GM19452 (cell line): Measurements from ENCODE around the gene FRMD7.

Experiments
- ATAC-seq: cut with Tn5 transposase; IDR thresholded peaks from one replicate; pipeline ENCODE4 v1.9.1; 2021; ENCODE audit not compliant: unreplicated experiment

FRMD7 gene

DNA sequence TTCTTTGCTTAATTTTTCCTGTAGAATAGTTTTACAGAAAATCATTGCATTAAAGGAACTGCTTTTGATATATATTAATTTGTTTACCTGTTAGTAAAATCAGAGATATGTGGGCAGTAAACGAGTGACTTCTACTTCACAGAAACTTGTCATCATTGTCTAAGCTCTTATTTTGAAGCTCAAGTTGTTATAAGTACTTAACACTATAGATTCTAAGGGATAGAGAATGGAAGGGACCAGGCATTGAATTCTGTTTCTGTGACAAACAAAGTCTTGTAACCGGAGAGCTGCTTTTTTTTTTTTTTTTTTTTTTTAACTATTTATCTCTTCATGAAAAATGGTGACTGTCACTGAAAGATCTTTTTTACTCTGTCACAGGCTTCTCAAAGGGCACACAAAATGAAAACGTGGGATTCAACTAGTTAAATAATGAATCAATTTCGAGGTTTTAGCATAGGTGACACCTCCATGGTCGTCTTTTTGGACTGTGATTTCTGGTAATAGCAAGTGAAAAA lies 90.3 kb downstream of the FRMD7 start:
- no peak for ATAC-seq

DNA sequence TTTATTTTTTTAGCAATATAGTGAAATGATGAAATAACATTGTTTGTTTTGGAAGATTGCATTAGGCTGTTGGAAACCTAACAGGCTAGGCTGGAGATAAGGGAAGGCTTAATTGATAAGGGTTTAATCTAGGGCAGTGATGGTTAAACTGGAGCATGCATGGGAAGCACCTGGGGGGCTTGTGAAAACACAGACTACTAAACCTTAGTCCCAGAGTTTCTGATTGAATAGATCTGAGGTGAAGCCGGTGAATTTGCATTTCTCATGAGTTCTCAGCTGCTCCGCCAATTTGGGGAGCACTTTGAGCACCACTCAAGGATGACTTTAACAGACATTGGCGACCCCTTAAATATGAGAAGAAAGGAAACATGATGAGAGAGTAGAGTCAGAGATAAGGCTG lies 93.2 kb downstream of the FRMD7 start:
- no peak for ATAC-seq

DNA sequence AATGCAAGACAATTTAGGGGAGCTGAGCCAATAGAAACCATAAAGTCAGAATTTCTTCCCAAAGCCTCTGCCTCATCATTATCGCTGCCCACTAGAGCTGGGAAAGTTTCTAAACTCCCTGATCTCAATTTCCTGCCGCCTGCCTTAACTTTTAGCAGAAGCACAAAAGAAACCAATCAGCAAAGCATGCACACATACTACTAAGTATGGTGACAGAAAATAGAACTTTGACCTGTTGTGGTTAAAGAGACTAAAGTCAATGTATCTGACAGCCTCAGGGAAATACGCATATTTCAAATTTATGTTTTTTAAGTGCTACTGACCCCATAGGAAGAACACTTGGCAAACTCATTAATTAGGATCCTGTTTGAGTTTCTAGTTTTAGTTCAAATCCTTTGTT lies 94.7 kb downstream of the FRMD7 start:
- no peak for ATAC-seq

DNA sequence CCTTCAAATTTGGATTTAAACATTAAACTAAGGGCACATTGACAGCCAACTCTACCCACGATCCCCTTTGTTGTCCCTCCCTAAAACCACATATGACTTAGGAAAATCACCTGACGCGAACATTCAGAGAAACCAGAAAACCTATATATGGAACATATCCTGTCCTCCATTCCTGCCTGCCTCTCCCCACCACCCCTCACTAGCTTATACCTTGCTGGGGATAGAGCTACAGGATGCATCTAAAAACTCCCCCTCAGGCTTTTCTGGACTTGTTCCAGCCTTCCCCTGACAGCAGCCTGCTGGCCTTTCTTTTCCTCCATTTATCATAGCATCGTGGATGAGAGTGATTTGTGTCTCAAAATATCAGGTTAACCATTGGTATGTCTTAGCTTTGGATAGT lies 96.0 kb downstream of the FRMD7 start:
- ATAC-seq: no peak

DNA sequence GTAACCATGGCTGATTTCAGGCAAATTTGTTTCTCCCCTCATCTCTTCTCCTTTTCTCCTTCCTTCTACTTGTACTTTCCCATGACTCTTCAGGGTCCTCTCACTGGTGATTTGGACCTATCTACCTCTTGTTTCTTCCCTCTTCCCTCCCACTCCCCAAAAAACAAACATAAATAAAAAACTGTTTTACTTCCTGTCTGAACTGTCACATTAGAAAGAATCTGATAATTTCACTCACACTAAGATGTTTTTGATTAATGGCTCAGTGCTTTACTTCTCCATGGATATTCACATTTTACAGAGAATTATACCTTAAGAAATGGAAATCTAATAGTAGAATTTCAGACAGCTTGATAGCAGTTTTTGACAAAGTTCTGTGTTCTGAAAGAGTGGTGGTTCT lies 97.6 kb downstream of the FRMD7 start:
- ATAC-seq: no peak
